ENCODE data around the gene AFAP1.

AFAP1 gene

DNA sequence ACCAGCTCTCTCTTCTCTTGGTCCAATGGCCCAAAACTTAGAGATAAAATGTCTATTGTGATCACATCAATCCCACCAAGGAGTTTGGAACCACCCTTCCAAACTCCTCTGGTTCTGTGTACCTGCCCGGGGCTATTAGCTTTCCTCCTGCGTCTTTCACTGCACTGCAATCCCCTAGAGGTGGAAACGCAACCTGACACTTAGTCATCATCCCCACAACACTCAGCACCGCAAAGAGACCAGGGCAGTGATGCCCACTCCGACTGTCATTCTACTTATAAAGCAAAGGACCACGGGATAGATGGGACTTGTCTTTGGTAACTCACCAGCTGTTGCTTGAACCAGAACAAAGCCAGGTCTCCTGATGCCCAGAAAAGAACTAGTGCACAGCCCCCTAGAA, 22.0 kb downstream of the AFAP1 start:
- Histone ChIP-seq H3K4me1 (ENCODE audit: control insufficient read depth, insufficient read depth, low read length) (no peaks in the 10 kb centered on the region), H3K27ac (ENCODE audit: extremely low read depth, low read depth, low read length) (no peak overlapping the region), H3K4me3 (ENCODE audit: low read depth, low read length) (no peak overlapping the region), H3K36me3 (ENCODE audit: control insufficient read depth in 2 of 2, insufficient read depth in 1 of 2, low read length in 2 of 2) (no peaks in the 10 kb centered on the region), H3K9me3 (ENCODE audit: control insufficient read depth, insufficient read depth, low read depth, low read length) (no peaks in the 10 kb centered on the region)
- TF ChIP-seq MZF1 (tag by site-specific recombination; IDR thresholded peaks at IDR 0.05; ENCODE audit: borderline replicate concordance) (peak; percentile 80; the same call in 1 of the 2 replicates), ZNF362 (tag by site-specific recombination; IDR thresholded peaks at IDR 0.05) (no peak)
- CTCF ChIA-PET: interaction anchor here (0.7 kb wide), 1 partner anchor 20 kb away, joined by 5 read pairs; no protein-coding TSS in a partner anchor
- POLR2A ChIA-PET: no interaction called here

DNA sequence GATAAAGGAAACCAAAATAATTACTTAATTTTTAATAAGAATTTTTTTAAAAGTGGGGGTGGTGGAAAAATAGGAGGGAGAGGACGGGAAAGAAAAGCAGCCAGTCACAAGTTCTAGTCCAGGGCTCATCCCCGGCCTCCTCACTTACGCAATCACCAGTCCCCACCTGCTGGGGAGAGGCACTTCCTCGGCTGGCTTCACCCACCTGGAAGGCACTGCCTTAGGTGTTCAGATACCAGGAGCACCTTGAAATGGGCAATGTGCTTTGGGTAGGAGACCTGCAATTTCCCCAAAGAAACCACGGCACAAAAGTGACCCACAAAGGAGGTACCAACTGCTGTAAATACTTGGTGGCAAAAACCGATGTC, 23.8 kb downstream of the AFAP1 start:
- Histone ChIP-seq H3K27ac (ENCODE audit: extremely low read depth, low read depth, low read length) (no peak overlapping the region), H3K36me3 (ENCODE audit: control insufficient read depth in 2 of 2, insufficient read depth in 1 of 2, low read length in 2 of 2) (no peaks in the 10 kb centered on the region), H3K4me1 (ENCODE audit: control insufficient read depth, insufficient read depth, low read length) (no peaks in the 10 kb centered on the region), H3K9me3 (ENCODE audit: control insufficient read depth, insufficient read depth, low read depth, low read length) (no peaks in the 10 kb centered on the region), H3K4me3 (ENCODE audit: low read depth, low read length) (no peak overlapping the region)
- CTCF ChIA-PET: interaction anchor here (0.6 kb wide), 1 partner anchor 903 kb away, joined by 5 read pairs; no protein-coding TSS in a partner anchor
- TF ChIP-seq ZNF518A (tag by site-specific recombination; conservative IDR thresholded peaks at IDR 0.05; ENCODE audit: low read depth) (no peak), ZNF558 (tag by site-specific recombination; IDR thresholded peaks at IDR 0.05) (no peak), ZNF777 (tag by site-specific recombination; IDR thresholded peaks at IDR 0.05; ENCODE audit: borderline replicate concordance) (no peak), GLIS2 (tag by site-specific recombination; IDR thresholded peaks at IDR 0.05) (no peak), ZNF830 (tag by site-specific recombination; IDR thresholded peaks at IDR 0.05; ENCODE audit: low read depth) (no peak), ZNF510 (tag by site-specific recombination; IDR thresholded peaks at IDR 0.05; ENCODE audit: insufficient replicate concordance) (no peak)
- POLR2A ChIA-PET: no interaction called here

DNA sequence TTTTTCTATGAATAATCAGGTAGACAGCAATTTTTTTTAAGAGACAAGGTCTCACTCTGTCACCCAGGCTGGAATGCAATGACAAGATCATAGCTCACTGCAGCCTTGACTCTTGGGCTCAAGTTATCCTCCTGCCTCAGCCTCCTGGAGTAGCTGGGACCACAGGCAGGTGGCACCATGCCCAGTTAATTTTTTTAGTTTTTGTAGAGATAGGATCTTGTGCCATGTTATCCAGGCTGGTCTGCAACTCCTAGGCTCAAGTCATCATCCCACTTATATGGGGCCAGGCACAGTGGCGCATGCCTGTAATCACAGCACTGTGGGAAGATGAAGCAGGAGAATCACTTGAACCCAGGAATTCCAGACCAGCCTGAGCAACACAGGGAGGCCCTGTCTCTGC, 26.8 kb downstream of the AFAP1 start:
- TF ChIP-seq ZNF157 (tag by site-specific recombination; IDR thresholded peaks at IDR 0.05): no peak
- no peak for TF ChIP-seq ZNF184 (tag by site-specific recombination; IDR thresholded peaks at IDR 0.05)
- TF ChIP-seq ZNF366 (tag by site-specific recombination; conservative IDR thresholded peaks at IDR 0.05): no peak
- TF ChIP-seq ZNF585B (tag by site-specific recombination; IDR thresholded peaks at IDR 0.05): no peak
- no peak for TF ChIP-seq OSR2 (tag by site-specific recombination; IDR thresholded peaks at IDR 0.05)
- no peak for TF ChIP-seq ZNF155 (tag by site-specific recombination; IDR thresholded peaks at IDR 0.05)
- no peak for TF ChIP-seq ZNF610 (tag by site-specific recombination; IDR thresholded peaks at IDR 0.05; ENCODE audit: borderline replicate concordance)
- no peak overlapping the region for H3K27ac ChIP-seq (ENCODE audit: extremely low read depth, low read depth, low read length)
- H3K4me3 ChIP-seq (ENCODE audit: low read depth, low read length): no peak overlapping the region
- POLR2A ChIA-PET: no interaction called here
- H3K4me1 ChIP-seq (ENCODE audit: control insufficient read depth, insufficient read depth, low read length): no peaks in the 10 kb centered on the region
- CTCF ChIA-PET: no interaction called here
- H3K36me3 ChIP-seq (ENCODE audit: control insufficient read depth in 2 of 2, insufficient read depth in 1 of 2, low read length in 2 of 2): no peaks in the 10 kb centered on the region
- no peaks in the 10 kb centered on the region for H3K9me3 ChIP-seq (ENCODE audit: control insufficient read depth, insufficient read depth, low read depth, low read length)
